LNCaP clone FGC (cell line): ENCODE results near the gene BRINP2.
A peak's percentile ranks its signal among the peaks of the same experiment; 100 is the strongest.

Experiments used
- DNase-seq: peaks from one replicate; pipeline ENCODE4 v3.0.0-alpha.2; 2011; ENCODE audit warnings: low read depth
- H3K4me3 ChIP-seq: 2 replicates; pipeline ENCODE4 v1.5.1; 2011; ENCODE audit warnings: mild to moderate bottlenecking, low read depth, low read length, control low read depth
- TF ChIP-seq, protein P1 (sequence below): IDR thresholded peaks from 2 replicates; pipeline ENCODE4 v1.5.1; 2012; ENCODE audit warnings: mild to moderate bottlenecking; ENCODE audit not compliant: control insufficient read depth, insufficient read depth; ENCODE audit errors: extremely low read depth

BRINP2 gene

DNA sequence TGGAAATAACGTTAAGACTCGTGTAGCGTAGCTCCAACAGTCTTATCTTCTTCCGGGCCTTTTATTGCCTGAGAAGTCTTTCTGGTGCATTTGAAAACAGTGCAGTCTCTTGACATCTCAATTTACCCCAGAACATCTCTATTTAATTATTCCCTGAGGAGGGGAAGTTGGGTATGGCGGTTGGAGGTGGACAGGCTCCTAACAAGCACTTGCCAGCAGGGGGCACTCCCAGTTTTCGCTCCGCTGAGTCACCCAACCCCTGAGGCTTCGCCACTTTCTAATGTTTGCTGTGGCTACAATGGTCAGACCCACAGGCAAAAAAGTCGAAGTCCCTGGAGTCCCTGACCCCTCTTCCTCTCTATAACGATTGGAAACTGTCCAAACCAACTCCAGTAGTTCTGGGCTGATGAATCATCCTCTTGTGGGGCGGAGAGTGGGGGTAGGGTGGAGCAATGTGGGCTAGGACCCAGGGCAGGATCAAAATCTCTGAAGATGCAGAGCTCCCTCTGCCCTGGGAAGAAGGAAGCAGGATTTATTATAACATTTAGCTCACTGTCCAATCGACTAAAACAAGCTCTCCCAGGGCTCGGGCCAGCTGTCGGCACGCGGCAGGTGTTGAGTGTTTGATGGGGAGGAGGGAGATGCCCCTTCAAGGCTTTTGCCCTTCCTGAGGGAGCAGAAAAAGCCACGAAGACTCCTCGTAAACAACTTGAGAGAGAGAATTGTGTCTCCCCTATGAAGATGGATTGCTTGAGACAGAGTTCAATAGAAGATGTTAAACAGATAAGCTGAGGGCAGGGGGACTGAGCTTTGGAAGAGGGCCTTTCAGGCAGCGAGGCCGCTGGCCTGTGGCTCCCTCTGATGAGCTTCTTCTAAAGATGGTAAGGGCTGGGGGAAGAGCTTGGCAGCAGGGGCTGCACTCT, 85.7 kb downstream of the BRINP2 start:
- no peak overlapping the region for H3K4me3 ChIP-seq
- DNase-seq, result peak; percentile 21
- TF ChIP-seq, protein P1, sequence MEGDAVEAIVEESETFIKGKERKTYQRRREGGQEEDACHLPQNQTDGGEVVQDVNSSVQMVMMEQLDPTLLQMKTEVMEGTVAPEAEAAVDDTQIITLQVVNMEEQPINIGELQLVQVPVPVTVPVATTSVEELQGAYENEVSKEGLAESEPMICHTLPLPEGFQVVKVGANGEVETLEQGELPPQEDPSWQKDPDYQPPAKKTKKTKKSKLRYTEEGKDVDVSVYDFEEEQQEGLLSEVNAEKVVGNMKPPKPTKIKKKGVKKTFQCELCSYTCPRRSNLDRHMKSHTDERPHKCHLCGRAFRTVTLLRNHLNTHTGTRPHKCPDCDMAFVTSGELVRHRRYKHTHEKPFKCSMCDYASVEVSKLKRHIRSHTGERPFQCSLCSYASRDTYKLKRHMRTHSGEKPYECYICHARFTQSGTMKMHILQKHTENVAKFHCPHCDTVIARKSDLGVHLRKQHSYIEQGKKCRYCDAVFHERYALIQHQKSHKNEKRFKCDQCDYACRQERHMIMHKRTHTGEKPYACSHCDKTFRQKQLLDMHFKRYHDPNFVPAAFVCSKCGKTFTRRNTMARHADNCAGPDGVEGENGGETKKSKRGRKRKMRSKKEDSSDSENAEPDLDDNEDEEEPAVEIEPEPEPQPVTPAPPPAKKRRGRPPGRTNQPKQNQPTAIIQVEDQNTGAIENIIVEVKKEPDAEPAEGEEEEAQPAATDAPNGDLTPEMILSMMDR, result peak; percentile 84

DNA sequence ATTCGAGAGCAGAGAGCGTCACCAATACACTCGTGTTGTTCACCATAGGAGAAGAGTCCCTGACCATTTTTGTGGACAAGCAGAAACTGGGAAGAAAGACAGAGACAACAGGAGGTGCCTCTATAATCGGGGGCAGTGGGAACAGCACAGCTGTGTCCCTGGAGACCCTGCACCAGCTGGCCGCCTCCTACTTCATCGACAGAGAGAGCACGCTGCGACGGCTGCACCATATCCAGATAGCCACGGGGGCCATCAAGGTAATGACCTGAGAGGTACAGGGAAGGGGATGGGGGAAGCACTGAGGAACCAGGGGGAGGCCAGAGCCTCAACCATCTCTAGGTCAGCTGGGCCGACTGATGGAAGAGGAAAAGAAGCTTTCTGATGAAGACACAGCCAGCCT, 86.4 kb downstream of the BRINP2 start:
- DNase-seq, result no peak
- H3K4me3 ChIP-seq, result no peak overlapping the region
- TF ChIP-seq, protein P1, result no peak

DNA sequence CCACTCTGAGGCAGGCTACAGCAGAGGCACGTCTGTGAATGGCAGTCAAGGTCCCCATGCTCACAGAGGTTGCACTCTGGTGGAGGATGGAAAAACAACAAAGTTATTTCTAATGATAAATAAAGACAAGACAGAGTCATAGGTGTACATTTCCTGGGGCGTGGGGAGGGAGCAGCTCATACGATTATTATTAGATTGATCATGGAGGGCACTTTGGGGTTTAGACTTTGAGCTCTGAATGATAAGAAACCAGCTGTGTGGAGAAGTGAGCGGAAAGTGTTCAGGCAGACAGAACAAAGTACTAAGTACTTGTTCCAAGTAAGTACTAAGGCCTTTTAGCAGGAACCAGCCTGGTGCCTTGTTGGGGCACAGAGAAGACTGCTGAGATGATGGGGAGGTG, 86.8 kb downstream of the BRINP2 start:
- TF ChIP-seq, protein P1, result no peak
- no peak overlapping the region for H3K4me3 ChIP-seq
- DNase-seq, result no peak

DNA sequence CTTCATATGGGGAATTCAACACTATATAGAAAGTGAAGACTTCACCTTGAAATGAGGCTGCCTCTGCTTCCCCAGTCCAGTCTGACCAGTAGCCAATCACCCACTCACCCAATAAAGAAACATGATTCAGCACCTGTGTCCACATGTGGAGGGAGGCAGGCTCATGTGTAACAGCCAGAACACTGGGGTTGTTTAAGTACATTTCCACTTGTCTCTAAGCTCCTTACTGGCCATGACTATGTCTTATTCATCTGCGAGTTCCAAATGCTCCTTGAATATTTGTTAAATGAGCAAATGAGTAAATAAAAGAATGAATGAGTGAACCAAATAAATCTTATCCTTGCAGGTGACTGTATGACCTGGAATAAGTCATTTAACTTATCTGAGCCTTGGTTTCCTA, 100.1 kb downstream of the BRINP2 start:
- H3K4me3 ChIP-seq, result no peak overlapping the region
- TF ChIP-seq, protein P1, result no peak
- no peak for DNase-seq

DNA sequence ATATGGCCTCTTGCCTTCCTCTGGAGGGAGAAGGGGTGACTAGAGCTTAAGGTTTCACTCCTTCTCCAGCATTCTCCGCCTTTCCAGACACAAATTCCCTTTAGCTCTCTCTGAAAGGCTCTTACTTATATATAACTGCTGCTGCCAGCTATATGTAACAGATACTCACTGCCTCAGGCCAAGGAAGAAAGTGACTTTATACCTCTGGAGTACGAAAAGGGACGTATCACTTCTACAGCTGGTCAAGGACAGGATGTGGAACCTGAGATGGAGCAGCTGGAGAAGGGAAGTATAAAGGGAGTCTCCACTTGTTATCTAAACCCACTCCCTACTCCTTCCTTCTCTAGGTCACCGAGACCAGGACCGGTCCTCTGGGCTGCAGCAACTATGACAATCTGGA, 102.4 kb downstream of the BRINP2 start:
- TF ChIP-seq, protein P1, result no peak
- H3K4me3 ChIP-seq, result no peak overlapping the region
- no peak for DNase-seq

DNA sequence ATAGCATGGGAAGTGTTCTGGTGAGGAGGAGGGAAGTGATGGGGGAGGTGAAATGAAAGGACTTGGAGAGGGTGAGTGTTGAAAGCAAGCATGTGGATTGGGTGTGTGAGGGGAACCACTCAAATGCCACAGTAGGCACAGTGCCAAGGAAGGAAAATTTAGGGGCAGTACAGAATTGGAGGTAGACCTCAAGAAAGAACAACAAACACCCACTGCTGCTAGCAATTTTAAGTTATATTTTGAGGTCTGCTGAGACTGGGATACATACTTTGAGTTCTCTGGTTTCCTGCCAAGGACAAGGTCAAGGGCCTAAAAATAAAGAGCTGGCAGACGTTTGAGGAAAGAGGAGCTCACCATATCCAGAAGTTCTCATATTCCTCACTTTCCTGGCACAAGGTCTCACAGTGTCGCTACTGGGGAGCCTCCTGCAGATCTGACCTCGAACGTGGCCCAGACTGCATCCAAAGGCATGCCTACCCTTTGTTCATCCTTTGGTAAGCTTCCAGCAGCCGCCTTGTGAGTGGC, 104.0 kb downstream of the BRINP2 start:
- TF ChIP-seq, protein P1, result no peak
- DNase-seq, result no peak
- no peak overlapping the region for H3K4me3 ChIP-seq

DNA sequence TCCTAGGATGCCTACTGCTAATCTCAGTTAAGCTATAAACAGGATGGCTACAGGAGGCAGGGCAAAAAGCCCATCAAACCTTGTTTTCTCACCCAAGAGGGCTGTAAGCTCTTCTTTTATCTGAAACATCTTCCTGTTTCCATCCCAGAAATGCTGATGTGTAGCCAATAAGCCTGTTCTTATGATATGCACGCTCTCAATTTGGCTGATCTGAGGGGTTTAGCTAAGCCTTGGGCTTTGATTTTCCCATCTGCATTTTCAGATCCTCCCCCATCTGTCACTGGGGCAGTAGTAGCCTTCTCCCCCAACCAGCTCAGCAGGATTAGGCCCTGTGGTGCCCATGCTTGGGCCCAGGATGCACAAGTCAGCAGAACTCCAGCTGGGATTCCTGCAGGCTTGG, 105.0 kb downstream of the BRINP2 start:
- DNase-seq, result no peak
- H3K4me3 ChIP-seq, result no peak overlapping the region
- TF ChIP-seq, protein P1, result no peak
